Measurements from ENCODE around the gene GMCL2. TPM values are rescaled to one million over a fixed set of nuclear protein-coding genes. Genes with fewer than 3 reads are reported as not detected.
A peak's percentile ranks its signal among the peaks of the same experiment; 100 is the strongest.

Gene GMCL2
- total RNA-seq, 2 experiments from 2014 or later, result not detected

DNA sequence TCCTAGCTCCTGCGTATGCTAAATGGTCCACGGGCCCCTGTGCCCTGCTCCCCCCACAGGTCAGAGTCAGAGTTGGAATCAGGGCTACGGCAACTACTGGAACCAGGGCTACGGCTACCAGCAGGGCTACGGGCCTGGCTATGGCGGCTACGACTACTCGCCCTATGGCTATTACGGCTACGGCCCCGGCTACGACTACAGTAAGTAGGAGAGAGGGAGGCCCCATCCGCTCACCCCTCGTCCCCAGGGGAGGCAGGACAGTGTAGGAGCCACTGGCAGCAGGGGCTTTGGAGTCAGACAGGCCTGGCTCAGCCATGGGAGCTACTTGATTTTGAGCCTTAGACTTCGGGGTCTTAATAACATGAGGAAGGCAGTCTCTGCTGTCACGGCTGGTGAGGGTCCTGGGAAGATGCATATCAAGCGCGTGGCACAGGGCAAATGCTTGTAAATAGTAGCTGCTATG is 22.9 kb upstream of the GMCL2 start:
- H3K36me3 Mint-ChIP-seq, result peaks cover 71% of the 10 kb centered on the region
- no peak overlapping the region for H3K27ac Mint-ChIP-seq
- CTCF ChIA-PET, result no interaction called here
- no peak for DNase-seq
- H3K9me3 Mint-ChIP-seq, result no peaks in the 10 kb centered on the region
- no peaks in the 10 kb centered on the region for H3K27me3 Mint-ChIP-seq
- intact Hi-C loops (cut with micrococcal nuclease), result no loop called here
- POLR2A ChIA-PET, result interaction anchor here (2.0 kb wide), 1 partner anchor 20 kb away, joined by 5 read pairs; no protein-coding TSS in a partner anchor
- peaks cover 41% of the 10 kb centered on the region for H3K4me1 Mint-ChIP-seq (ENCODE audit: low read depth)
- H3K4me3 Mint-ChIP-seq, result no peak overlapping the region

DNA sequence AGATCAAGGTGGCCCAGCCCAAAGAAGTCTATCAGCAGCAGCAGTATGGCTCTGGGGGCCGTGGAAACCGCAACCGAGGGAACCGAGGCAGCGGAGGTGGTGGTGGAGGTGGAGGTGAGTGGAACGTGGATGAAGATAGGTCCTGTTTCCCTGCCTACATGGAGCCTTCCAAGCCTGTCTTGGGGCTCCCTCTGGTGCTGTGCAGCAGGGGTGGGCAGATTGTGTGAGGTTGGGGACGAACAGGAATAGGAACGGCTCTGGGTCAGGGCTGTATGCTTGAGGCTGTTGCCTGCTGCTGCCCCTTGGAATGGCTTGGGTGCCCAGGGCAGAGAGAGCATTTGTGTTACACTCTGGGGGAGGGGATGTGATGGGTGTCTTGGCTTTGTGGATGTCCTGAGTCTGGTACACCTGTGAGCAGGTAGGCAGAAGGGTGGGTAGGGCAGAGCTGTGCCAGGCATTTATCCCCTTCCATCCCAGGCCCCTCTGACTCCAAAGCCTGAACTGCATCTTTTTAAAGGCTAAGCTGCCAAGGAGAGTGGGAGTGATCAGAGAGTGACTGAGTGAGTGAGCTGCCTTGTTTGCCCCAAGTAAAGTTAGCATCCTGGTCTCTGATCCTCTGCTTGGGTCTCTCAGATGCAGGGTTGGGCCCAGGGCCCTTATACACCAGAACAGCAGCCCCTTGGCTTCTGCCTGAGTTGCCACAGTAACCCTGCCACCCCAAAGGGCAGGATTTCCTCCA is 22.3 kb upstream of the GMCL2 start:
- peaks cover 41% of the 10 kb centered on the region for H3K4me1 Mint-ChIP-seq (ENCODE audit: low read depth)
- H3K27ac Mint-ChIP-seq, result peak overlapping the region; percentile 45
- intact Hi-C loops (cut with micrococcal nuclease), result loop anchor here (10.0 kb wide), 1 partner anchor 415 kb away; the partner anchor contains the start of gene CLK4
- H3K9me3 Mint-ChIP-seq, result no peaks in the 10 kb centered on the region
- H3K36me3 Mint-ChIP-seq, result peaks cover 69% of the 10 kb centered on the region
- no peaks in the 10 kb centered on the region for H3K27me3 Mint-ChIP-seq
- no peak for DNase-seq
- no peak overlapping the region for H3K4me3 Mint-ChIP-seq
- ChIA-PET POLR2A (interaction anchor here (2.0 kb wide), 1 partner anchor 21 kb away, joined by 5 read pairs; no protein-coding TSS in a partner anchor), CTCF (no interaction called here)

DNA sequence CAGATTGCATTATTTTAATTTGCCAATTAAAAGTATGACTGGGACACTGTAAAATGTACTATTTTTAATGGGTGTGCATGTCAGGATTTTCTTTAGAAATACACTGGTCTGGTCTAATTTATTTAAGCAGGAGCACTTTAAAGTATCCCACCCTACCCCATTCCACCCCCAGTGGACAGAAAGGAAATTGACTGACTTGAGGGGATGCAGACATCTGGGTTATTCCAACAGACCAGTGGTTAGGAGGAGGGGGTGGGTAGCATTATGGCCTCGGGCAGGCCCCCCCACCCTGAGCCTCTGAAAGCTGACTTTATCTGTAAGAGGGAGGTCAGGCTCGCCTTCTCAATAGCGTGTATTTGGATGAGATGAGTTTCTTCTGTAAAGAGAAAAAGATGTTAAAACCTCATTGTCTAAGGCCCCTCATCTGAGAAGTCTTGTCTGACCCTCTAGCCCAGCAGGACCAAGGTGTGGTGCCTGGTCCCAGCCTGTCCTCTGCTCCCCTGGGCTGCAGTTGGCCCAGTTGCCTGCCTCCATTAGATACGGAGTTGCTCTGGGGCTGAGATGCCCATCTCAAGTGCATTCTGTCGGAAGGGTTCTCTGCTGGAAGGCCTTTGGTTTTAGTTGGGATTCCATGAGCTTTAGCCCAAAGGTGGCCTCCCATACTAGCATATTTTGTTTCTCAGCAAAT is 21.5 kb upstream of the GMCL2 start:
- Mint-ChIP-seq H3K4me1 (ENCODE audit: low read depth) (peaks cover 39% of the 10 kb centered on the region), H3K4me3 (no peak overlapping the region), H3K9me3 (peaks cover 2% of the 10 kb centered on the region), H3K27ac (no peak overlapping the region), H3K36me3 (peaks cover 67% of the 10 kb centered on the region), H3K27me3 (peaks cover 3% of the 10 kb centered on the region)
- no peak for DNase-seq
- CTCF ChIA-PET, result no interaction called here
- POLR2A ChIA-PET, result no interaction called here
- intact Hi-C loops (cut with micrococcal nuclease), result loop anchor here (10.0 kb wide), 1 partner anchor 416 kb away; the partner anchor contains the start of gene CLK4

DNA sequence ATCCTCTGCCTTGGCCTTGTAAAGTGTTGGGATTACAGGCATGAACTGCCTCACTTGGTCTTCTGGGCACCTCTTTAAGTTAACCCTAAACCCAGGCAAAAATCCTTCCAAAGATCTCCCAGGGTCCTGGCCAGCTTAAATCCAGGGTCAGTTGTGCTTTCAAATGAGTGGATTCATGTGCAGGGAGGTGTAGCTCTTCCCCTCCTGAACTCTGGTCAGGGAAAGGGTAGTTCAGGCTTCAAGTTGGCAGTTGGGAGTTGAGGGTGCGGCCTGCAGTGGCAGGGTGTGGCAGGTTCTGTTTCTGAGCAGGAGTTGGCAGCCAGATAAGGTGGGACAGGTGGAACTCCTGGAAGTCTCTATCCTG is 20.7 kb upstream of the GMCL2 start:
- Mint-ChIP-seq H3K4me3 (no peak overlapping the region), H3K27me3 (peaks cover 3% of the 10 kb centered on the region), H3K9me3 (peaks cover 2% of the 10 kb centered on the region), H3K27ac (peak overlapping the region; percentile 40), H3K36me3 (peaks cover 63% of the 10 kb centered on the region), H3K4me1 (ENCODE audit: low read depth) (peaks cover 35% of the 10 kb centered on the region)
- intact Hi-C loops (cut with micrococcal nuclease), result loop anchor here (10.0 kb wide), 1 partner anchor 417 kb away; the partner anchor contains the start of gene CLK4
- ChIA-PET CTCF (interaction anchor here (1.1 kb wide), 1 partner anchor 87 kb away, joined by 3 read pairs; no protein-coding TSS in a partner anchor), POLR2A (interaction anchor here (2.8 kb wide), 1 partner anchor 8 kb away, joined by 10 read pairs; no protein-coding TSS in a partner anchor)
- no peak for DNase-seq

DNA sequence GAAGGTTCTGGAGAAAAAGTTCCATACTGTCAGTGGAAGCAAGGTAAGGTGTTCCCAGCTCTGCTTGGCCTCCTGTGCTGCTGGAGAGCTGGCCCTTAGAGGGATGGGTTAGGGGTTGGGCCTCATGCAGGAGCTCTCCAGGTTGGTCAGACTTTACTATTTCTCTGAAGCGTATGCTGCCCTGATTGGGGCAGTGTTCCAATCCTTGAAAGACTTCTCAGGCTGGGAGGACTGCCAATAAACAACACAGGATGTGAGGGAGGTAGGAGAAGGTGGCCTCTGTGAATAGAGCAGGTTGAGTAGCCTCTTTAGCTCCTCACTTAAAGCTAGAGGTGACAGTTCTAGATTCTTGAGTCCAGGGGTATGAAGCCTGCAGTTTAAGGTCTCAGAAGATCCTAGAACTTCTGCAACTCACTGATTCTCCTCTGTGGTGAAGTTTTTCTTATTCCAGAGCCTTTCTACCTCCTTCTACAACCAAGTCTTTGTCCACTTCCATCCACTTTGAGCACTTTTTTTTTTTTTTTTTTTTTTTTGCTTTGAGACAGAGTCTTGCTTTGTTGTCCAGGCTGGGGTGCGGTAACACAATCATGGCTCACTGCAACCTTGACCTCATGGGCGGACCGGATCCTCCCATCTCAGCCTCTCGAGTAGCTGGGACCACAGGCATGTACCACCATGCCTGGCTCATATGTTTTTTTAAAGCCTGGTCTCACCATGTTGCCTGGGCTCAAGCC is 20.2 kb upstream of the GMCL2 start:
- POLR2A ChIA-PET, result interaction anchor here (0.6 to 2.8 kb wide), 2 partner anchors 8 to 93 kb away, joined by 3 to 10 read pairs; no protein-coding TSS in a partner anchor

DNA sequence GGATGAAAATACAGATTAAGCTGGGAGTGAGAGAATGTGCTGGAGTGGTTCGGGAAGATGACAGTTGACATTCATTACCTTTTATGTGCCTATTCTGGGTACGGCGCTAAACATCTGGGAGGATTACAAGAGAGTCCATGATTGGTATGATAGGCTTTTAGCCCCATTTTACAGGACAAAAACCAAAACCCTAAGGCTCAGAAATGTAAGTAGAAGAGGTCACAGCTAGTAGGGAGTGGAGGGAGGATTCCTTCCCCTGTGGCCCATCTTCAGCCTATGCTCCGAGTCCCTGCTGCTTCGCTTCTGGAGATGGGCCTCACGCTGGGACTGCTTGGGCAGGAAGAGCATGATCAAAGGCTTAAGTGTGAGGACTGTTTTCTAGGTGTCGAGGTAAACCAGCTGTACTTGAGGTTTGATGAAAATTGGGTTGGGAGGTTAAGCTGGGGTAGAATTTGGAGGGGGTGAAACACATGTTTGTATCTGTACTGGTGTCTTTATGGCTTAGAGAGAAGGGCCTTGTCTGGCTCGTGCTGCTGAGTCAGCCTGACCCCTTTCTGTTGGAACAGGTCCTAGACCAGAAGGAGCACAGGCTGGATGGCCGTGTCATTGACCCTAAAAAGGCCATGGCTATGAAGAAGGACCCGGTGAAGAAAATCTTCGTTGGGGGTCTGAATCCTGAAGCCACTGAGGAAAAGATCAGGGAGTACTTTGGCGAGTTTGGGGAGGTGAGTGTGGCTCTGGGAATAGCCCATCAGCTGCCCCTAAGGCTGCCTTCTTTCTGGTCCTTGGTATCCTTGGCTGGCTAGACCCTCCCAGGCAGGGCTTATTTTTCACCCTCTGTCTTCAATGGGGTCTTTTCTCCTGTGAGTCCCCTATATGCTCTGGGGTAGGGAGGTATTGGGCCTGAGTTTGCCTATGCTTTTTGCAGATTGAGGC is 19.3 kb upstream of the GMCL2 start:
- H3K27me3 Mint-ChIP-seq, result peaks cover 3% of the 10 kb centered on the region
- intact Hi-C loops (cut with micrococcal nuclease), result loop anchor here (10.0 kb wide), 1 partner anchor 418 kb away; the partner anchor contains the start of gene CLK4
- no peak for DNase-seq
- H3K36me3 Mint-ChIP-seq, result peaks cover 57% of the 10 kb centered on the region
- peak overlapping the region; percentile 67 for H3K27ac Mint-ChIP-seq
- peak overlapping the region; percentile 77 for H3K4me3 Mint-ChIP-seq
- ChIA-PET POLR2A (interaction anchor here (1.2 to 2.8 kb wide), 2 partner anchors 8 to 9 kb away, joined by 3 to 10 read pairs; no protein-coding TSS in a partner anchor), CTCF (interaction anchor here (1.1 kb wide), 4 partner anchors 25 to 131 kb away, joined by 3 read pairs; no protein-coding TSS in a partner anchor)
- peaks cover 35% of the 10 kb centered on the region for H3K4me1 Mint-ChIP-seq (ENCODE audit: low read depth)
- peaks cover 2% of the 10 kb centered on the region for H3K9me3 Mint-ChIP-seq

More for the DNA sequence above, 20.2 kb upstream of the GMCL2 start:
- peak overlapping the region; percentile 67 for H3K27ac Mint-ChIP-seq
- DNase-seq, result no peak
- H3K4me3 Mint-ChIP-seq, result peak overlapping the region; percentile 77
- H3K9me3 Mint-ChIP-seq, result peaks cover 2% of the 10 kb centered on the region
- CTCF ChIA-PET, result interaction anchor here (1.1 kb wide), 1 partner anchor 87 kb away, joined by 3 read pairs; no protein-coding TSS in a partner anchor
- peaks cover 63% of the 10 kb centered on the region for H3K36me3 Mint-ChIP-seq
- peaks cover 35% of the 10 kb centered on the region for H3K4me1 Mint-ChIP-seq (ENCODE audit: low read depth)
- intact Hi-C loops (cut with micrococcal nuclease), result loop anchor here (10.0 kb wide), 1 partner anchor 417 kb away; the partner anchor contains the start of gene CLK4
- H3K27me3 Mint-ChIP-seq, result peaks cover 3% of the 10 kb centered on the region

DNA sequence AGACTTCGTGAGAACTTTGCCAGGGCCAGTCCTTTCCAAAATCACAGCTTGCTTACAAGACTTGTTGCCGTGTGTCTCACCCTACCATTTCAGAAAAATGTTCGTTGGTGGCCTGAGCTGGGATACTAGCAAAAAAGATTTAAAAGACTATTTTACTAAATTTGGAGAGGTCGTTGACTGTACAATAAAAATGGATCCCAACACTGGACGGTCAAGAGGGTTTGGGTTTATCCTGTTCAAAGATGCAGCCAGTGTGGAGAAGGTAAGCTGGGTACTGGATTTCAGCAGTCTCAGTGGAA is 18.5 kb upstream of the GMCL2 start:
- intact Hi-C loops (cut with micrococcal nuclease), result loop anchor here (2.0 to 10.0 kb wide), 2 partner anchors 27 to 419 kb away; partner anchors contain the start of genes CLK4 and PHYKPL
- peak overlapping the region; percentile 67 for H3K27ac Mint-ChIP-seq
- H3K4me1 Mint-ChIP-seq (ENCODE audit: low read depth), result peaks cover 35% of the 10 kb centered on the region

DNA sequence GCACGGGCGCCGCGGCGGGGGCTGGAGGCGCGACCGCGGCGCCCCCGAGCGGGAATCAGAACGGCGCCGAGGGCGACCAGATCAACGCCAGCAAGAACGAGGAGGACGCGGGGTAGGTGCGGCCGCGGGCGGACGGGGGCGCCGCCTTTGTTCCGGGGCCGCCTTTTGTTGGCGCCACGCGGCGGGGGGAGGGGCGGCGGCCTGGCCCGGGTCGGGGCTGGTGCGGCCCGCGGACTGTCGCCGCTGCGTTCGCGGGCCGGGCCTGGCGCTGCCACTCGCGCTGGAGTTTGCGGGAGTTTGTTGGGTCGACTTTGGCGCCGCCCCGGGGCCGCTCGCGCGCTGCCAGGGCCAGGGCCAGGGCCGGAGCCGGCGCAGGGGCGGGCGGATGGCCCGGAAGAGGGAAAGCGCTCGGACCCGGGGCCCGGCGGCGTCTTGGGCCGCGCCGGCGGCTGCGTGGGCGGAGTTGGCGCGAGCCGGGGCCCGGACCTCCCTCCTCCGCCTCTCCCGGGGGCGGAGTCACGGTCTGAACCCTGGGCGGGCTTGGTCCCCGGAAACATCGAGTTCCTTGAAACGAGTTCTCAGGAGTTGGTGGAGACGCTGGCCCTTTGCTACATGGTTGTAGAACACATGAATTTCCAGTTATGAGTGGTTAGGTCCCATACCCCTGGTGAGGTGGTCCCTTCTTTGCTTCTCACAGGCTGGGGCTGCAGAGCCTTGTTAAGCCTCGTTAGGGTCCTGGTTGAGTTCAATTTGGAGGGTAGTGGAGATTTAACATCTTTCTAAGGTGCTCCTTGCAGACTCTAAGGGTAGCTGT is 18.0 kb upstream of the GMCL2 start:
- intact Hi-C loops (cut with micrococcal nuclease), result loop anchor here (2.0 to 10.0 kb wide), 3 partner anchors 28 to 420 kb away; partner anchors contain the start of genes CLK4, NHP2 and PHYKPL
- peak; percentile 86 for DNase-seq
- H3K4me1 Mint-ChIP-seq (ENCODE audit: low read depth), result peaks cover 35% of the 10 kb centered on the region
- peaks cover 2% of the 10 kb centered on the region for H3K9me3 Mint-ChIP-seq
- ChIA-PET CTCF (interaction anchor here (0.9 to 1.1 kb wide), 5 partner anchors 26 to 129 kb away, joined by 3 to 4 read pairs (median 3); no protein-coding TSS in a partner anchor), POLR2A (interaction anchor here (0.7 to 2.8 kb wide), 14 partner anchors 8 to 1418 kb away, joined by 3 to 23 read pairs (median 4); partner anchors contain the start of genes HNRNPH1, NHP2, PHYKPL and TMED9)
- H3K27ac Mint-ChIP-seq, result peak overlapping the region; percentile 67
- peaks cover 3% of the 10 kb centered on the region for H3K27me3 Mint-ChIP-seq
- H3K36me3 Mint-ChIP-seq, result peaks cover 46% of the 10 kb centered on the region
- peak overlapping the region; percentile 95 for H3K4me3 Mint-ChIP-seq

More for the DNA sequence above, 18.5 kb upstream of the GMCL2 start:
- POLR2A ChIA-PET, result interaction anchor here (1.2 to 2.8 kb wide), 2 partner anchors 8 to 10 kb away, joined by 3 to 10 read pairs; no protein-coding TSS in a partner anchor
- CTCF ChIA-PET, result interaction anchor here (1.1 kb wide), 3 partner anchors 26 to 130 kb away, joined by 3 read pairs; no protein-coding TSS in a partner anchor
- Mint-ChIP-seq H3K27me3 (peaks cover 3% of the 10 kb centered on the region), H3K9me3 (peaks cover 2% of the 10 kb centered on the region), H3K4me3 (peak overlapping the region; percentile 77), H3K36me3 (peaks cover 51% of the 10 kb centered on the region)
- DNase-seq, result no peak

DNA sequence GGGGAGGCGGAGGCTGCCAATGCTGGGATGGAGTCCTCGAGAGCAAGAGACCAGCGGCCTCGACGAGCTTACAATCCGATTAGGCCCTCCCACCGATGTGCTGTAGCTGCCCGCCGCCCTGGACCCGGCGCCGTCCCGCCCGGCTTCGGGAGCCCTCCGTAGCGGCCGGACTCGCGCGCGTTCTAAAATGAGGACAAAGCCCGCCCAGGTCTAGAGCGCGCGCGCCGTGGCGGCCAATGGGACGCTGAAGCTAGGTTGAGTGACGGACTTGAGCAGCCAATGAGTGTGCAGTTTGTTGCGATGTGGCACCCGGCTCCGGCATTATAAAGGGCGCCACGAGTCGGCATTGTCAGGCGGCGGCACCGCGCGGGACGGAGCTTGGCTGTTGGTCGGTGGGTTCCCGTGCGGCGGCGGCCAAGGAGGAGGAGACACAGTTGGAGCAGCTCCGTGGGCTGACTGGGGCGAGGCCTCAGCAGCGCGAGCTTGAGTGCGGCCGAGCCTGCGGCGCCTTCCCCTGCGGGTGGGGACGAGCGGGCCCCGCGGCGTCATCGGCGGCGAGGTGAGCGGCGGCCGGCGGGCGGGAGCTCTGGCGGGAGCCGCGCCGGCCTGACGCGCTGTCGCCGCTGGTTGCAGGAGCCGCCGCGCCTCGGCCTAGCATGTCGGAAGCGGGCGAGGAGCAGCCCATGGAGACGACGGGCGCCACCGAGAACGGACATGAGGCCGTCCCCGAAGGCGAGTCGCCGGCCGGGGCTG is 17.2 kb upstream of the GMCL2 start, which contains the start of gene HNRNPAB:
Gene HNRNPAB (plus strand): TSS at position 352 of the 753 bp plus-strand sequence. CDS start 305 bp downstream, at position 657.
- peak; percentile 96 for DNase-seq
- H3K9me3 Mint-ChIP-seq, result peaks cover 2% of the 10 kb centered on the region
- peak within 1 kb of the TSS; percentile 99 for H3K27ac Mint-ChIP-seq
- peaks cover 3% of the 10 kb centered on the region for H3K27me3 Mint-ChIP-seq
- ChIA-PET CTCF (interaction anchor here (0.9 to 1.1 kb wide), 3 partner anchors 26 to 129 kb away, joined by 4 to 5 read pairs (median 4); no protein-coding TSS in a partner anchor), POLR2A (interaction anchor here (0.6 to 1.5 kb wide), 16 partner anchors 9 to 1419 kb away, joined by 3 to 23 read pairs (median 4); partner anchors contain the start of genes HNRNPH1, LMAN2, NHP2 and PHYKPL)
- H3K36me3 Mint-ChIP-seq, result peaks cover 38% of the 10 kb centered on the region
- peaks cover 32% of the 10 kb centered on the region for H3K4me1 Mint-ChIP-seq (ENCODE audit: low read depth)
- H3K4me3 Mint-ChIP-seq, result peak within 1 kb of the TSS; percentile 95
- intact Hi-C loops (cut with micrococcal nuclease), result loop anchor here (2.0 to 10.0 kb wide), 3 partner anchors 28 to 420 kb away; partner anchors contain the start of genes CLK4, NHP2 and PHYKPL

Data from activated CD4-positive, alpha-beta memory T cell treated with anti-CD3 and anti-CD28 coated beads for 36 hours (primary cell).